A549 treated with DMSO at 1 μM for 4 hours (cell line): ENCODE data around the gene CCL14. TPM values are rescaled to one million over a fixed set of nuclear protein-coding genes. Genes with fewer than 3 reads are reported as not detected.

Source experiments
- total RNA-seq: library from RNA; stranded (reverse); fragments of 200-300 nt; extraction: Qiagen RNA extraction; gene quantifications from 5 replicates; pipeline ENCODE4 v1.2.3, GENCODE V29; 2022; ENCODE audit warnings: low read depth

The CCL14 gene
- not detected in 5 replicates for total RNA-seq

DNA sequence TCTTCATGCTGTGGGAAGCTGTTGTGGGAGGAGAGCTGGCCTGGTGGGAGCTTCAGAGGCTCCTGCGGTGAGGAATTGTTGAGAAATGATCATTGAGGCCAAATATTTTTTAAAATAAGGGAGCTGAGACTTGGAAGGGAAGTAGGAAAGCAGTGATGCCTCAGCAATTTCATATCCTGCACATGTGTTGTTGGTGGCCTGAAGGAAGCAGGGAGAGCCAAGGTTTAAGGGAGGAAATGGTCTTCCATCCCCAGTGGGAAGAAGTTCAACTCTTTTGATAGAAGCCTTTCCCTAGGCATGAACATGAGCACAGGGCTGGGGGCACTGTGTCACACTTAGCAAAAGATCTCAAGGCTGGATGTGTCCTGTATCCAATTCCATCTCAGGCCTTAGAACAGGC, at the start of gene CCL14:
TSS of gene CCL14 (minus strand) at position 87 of the 400 bp plus-strand sequence. CDS start at position 7, 80 bp downstream.

DNA sequence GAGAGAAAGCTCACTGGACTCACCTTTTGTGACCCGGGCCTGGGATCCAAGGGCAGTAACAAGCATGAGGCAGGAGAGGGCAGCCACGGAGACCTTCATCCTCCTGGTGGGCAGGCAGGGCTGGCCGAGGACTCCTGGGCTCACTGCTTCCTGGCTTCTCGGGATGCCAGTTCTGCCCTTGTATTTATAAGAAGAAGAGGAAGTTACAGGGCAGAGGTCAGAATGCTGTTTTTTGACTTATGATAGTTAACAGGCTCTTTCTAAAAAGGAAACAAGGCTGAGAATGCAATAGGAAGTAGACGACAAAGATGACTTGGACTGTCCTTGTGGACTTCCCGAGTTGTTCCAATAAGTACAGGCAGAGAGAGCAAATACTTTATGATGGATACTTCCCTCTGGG, 31.3 kb upstream of the CCL14 start, which contains the start of gene CCL23:
TSS of gene CCL23 (minus strand) at position 174 of the 400 bp plus-strand sequence. CDS start at position 99, 75 bp downstream.

DNA sequence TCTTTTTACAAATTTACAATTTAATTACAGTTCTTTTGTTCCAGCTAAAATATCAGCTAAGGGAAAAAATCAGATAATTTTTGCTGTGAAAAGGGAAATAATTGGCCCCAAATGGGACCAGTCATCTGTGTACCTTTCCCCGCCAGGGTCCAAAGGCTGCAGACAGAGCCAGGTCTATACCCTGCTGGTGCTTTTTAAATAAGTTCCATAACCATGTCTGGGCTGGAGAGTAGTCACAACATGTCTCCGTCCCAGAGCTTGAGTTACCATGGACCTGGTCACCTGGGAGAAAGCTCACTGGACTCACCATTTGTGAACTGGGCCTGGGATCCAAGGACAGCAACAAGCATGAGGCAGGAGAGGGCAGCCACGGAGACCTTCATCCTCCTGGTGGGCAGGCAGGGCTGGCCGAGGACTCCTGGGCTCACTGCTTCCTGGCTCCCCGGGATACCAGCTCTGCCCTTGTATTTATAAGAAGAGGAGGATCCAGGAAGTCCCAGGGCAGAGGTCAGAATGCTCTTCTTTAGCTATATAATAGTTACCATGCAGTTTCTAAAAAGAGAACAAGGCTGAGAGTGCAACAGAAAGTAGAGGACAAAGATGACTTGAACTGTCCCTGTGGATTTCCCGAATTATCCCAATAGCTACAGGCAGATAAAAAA, 14.7 kb upstream of the CCL14 start, which contains the start of gene CCL15:
TSS of gene CCL15 (minus strand) at position 444 of the 662 bp plus-strand sequence. CDS start at position 383, 61 bp downstream.

DNA sequence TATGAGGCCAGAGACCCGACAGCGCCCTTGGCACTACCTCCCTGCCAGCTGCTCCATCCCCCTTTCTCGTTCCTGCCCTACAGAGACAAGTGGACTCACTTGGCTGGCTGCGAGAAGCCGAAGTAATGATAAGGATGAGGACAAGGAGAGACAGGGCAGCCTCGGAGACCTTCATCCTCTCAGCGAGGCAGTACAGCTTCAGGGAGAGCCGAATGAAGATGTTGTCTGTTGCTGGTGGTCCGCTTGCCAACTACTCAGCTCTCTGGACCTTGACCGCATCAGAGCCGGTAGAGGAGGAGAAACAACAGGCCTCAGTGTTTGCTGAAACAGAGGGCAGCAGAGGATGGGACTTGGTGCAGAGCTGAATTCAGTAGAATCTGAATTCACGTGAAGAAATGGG, 5.3 kb downstream of the CCL14 start, which contains the start of gene CCL16:
TSS of gene CCL16 (minus strand) at position 252 of the 400 bp plus-strand sequence. CDS start at position 175, 77 bp downstream.

DNA sequence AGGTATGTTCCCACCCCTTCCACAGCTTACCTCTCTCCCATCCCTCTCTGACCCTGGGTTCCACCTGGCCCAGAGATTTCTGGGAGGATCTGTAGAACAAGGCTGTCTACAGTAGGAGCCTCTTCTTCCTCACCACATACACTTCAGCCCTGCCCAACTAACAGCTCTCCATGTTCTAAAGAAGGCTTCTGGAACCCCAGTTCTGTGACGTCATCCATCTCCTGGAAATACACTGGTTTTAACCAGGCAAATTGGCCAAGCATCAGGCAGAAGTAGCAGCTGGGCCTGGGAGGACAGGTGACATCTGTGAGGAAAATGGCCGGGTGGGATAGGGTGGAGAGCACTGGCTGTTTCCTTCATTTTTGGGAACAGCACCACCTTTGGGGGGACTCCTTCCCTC, 43.0 kb downstream of the CCL14 start, which contains the start of gene LYZL6:
TSS of gene LYZL6 (minus strand) at position 177 of the 400 bp plus-strand sequence. CDS start 4,357 bp downstream, outside the sequence.

Other genes starting within 250 kb of the CCL14 start
- gene GAS2L2, start 233.5 kb downstream of the CCL14 start, total RNA-seq: 0.03 to 0.13 TPM (median 0.07 TPM) in 5 replicates
- gene C17orf50, start 225.8 kb downstream of the CCL14 start, total RNA-seq: 0.16 to 0.30 TPM (median 0.24 TPM) in 5 replicates
- gene MMP28, start 191.1 kb downstream of the CCL14 start, total RNA-seq: 4.6 to 7.2 TPM (median 6.0 TPM) in 5 replicates
- gene TAF15, start 177.2 kb downstream of the CCL14 start, total RNA-seq: 212 to 223 TPM (median 214 TPM) in 5 replicates
- gene HEATR9, start 117.8 kb downstream of the CCL14 start, total RNA-seq: not detected in 5 replicates
- 1.6 to 2.1 TPM (median 1.6 TPM) in 5 replicates for gene CCL5, start 106.4 kb downstream of the CCL14 start, total RNA-seq
- 2.1 to 4.0 TPM (median 3.1 TPM) in 5 replicates for gene RDM1, start 56.0 kb downstream of the CCL14 start, total RNA-seq
- not detected in 5 replicates for gene LYZL6, start 43.0 kb downstream of the CCL14 start, total RNA-seq
- not detected in 5 replicates for gene CCL16, start 5.2 kb downstream of the CCL14 start, total RNA-seq
- gene CCL15, start 14.8 kb upstream of the CCL14 start, total RNA-seq: 0.09 TPM in 1 of 5 replicates, not detected in the others
- not detected in 5 replicates for gene CCL23, start 31.2 kb upstream of the CCL14 start, total RNA-seq
- gene CCL18, start 77.5 kb upstream of the CCL14 start, total RNA-seq: not detected in 5 replicates
- gene CCL3, start 103.4 kb upstream of the CCL14 start, total RNA-seq: not detected in 5 replicates
- gene CCL4, start 117.1 kb upstream of the CCL14 start, total RNA-seq: not detected in 5 replicates
- gene TBC1D3B, start 189.9 kb upstream of the CCL14 start, total RNA-seq: 2.1 to 3.7 TPM (median 3.4 TPM) in 5 replicates
- gene CCL3L1, start 210.0 kb upstream of the CCL14 start, total RNA-seq: not detected in 5 replicates
- gene CCL4L2, start 224.3 kb upstream of the CCL14 start, total RNA-seq: not detected in 5 replicates